SH-SY5Y (cell line): Measurements from ENCODE around the gene RBM6.

ENCODE experiments used
- GATA2 ChIP-seq: IDR thresholded peaks from 2 replicates; pipeline ENCODE4 v1.6.1; 2011; ENCODE audit warnings: mild to moderate bottlenecking, low read depth, low read length
- GATA3 ChIP-seq: IDR thresholded peaks from 2 replicates; pipeline ENCODE4 v1.6.1; 2011; ENCODE audit warnings: low read depth, mild to moderate bottlenecking, low read length, moderate library complexity

DNA sequence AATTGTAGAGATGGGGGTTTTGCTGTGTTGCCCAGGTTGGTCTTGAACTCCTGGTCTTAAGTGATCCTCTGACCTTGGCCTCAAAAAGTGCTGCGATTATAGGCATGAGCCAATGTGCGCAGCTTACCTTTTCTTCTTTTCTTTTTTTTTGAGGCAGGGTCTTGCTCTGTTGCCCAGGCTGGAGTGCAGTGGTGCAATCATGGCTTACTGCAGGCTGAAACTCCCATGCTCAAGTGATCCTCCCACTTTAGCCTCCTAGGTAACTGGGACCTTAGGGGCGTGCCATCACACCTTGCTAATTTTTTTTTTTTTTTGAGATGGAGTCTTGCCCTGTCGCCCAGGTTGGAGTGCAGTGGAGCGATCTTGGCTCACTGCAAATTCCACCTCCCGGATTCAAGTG is 13.0 kb downstream of the RBM6 start:
- no peak for TF ChIP-seq GATA2
- no peak for TF ChIP-seq GATA3
